GM12872 (cell line): Measurements from ENCODE around the gene ANGPT4.

ENCODE experiments used
- CTCF ChIP-seq: IDR thresholded peaks from 3 replicates; pipeline ENCODE4 v1.5.1; 2011; ENCODE audit warnings: low read depth, mild to moderate bottlenecking, low read length, moderate library complexity; ENCODE audit not compliant: insufficient read depth

The ANGPT4 gene

GRCh38 chr20:924639-925038 lies 8.5 kb upstream of the ANGPT4 start:
- TF ChIP-seq CTCF = no peak

GRCh38 chr20:922781-923180 lies 6.6 kb upstream of the ANGPT4 start:
- TF ChIP-seq CTCF = no peak

DNA sequence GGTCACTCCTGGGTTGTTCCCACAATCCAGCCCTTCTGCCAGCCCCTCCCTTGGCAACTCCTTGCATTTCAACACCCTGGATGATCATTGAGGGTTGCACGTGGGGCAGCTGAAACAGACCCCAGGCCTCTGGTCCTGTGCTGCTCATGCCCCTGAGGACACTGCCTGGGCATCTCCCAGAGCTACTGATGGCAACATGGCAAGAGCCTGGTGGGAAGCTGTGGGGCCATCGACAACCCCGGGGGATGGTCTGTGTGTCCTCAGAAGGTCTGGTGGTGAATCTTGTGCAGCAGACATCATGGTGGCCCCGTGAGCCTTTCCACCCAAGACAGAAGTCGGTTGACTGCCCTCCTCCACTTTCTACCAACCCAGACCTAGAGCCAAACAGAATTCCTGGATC lies 4.9 kb upstream of the ANGPT4 start:
- TF ChIP-seq CTCF = no peak

DNA sequence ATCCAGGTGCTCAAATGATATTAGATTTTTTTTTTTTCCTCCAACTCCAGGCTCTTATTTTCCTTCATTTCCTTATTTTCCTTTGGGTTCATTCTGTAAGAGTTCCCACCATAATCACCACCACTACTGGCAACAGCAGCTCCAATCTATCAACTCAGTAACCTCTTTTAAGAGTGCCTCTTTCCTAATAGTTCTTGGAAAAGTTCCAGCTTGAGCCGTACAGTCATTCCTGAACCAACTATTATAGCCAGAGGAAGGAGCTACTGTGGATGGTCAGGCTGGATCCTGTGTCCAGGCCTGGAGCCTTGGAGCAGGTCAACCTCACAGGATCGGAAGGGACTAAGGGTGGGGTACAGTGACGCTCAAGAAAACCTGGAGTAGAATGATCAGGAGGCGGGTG lies 4.2 kb upstream of the ANGPT4 start:
- TF ChIP-seq CTCF = no peak

- no peak for TF ChIP-seq CTCF
Observed at GRCh38 chr20:919491-919916, 3.4 kb upstream of the ANGPT4 start.

GRCh38 chr20:917416-917815 lies 1.3 kb upstream of the ANGPT4 start:
- TF ChIP-seq CTCF = no peak

- TF ChIP-seq CTCF = no peak
Observed at GRCh38 chr20:916825-917224, 691 bp upstream of the ANGPT4 start.
